Kidney (tissue), 14 donors: ENCODE measurements around the gene CYP26A1. TPM values are rescaled to one million over a fixed set of nuclear protein-coding genes. Genes with fewer than 3 reads are reported as not detected.

Experiments
- DNase-seq, 5 donors: peaks; one replicate each; pipeline ENCODE4 v3.0.0-alpha.2; 2013 to 2020
- FAIRE-seq: peaks from 2 replicates; lab custom pipeline; 2012; peaks lifted over from hg19 to GRCh38; lab: Jason Lieb, UNC
- H3K27ac ChIP-seq, 2 donors: one replicate each; pipeline ENCODE4 v1.7.0; 2013; ENCODE audit warnings: low read depth in 2 of 2, low read length in 2 of 2, inconsistent platforms in 1 of 2
- H3K27me3 ChIP-seq: one replicate; pipeline ENCODE4 v1.7.1; 2013; ENCODE audit warnings: low read length, inconsistent platforms; ENCODE audit not compliant: control insufficient read depth, insufficient read depth
- H3K36me3 ChIP-seq, 3 donors: one replicate each; pipeline versions ENCODE4 v1.7.0 to v1.7.1; 2013; ENCODE audit warnings: low read length in 3 of 3, control low read depth in 1 of 3, inconsistent platforms in 1 of 3; ENCODE audit not compliant: insufficient read depth in 3 of 3, control insufficient read depth in 2 of 3
- H3K4me1 ChIP-seq, 3 donors: one replicate each; pipeline versions ENCODE4 v1.7.0 to v1.7.1; 2013; ENCODE audit warnings: low read length in 3 of 3, inconsistent platforms in 1 of 3, low read depth in 1 of 3; ENCODE audit not compliant: control insufficient read depth in 2 of 3, insufficient read depth in 2 of 3
- H3K4me3 ChIP-seq, 3 donors: one replicate each; pipeline versions ENCODE4 v1.7.0 to v1.8.1; 2013; ENCODE audit warnings: low read length in 3 of 3, control low read depth in 1 of 3, inconsistent platforms in 1 of 3
- H3K9ac ChIP-seq, 3 donors: one replicate each; pipeline versions ENCODE4 v1.7.0 to v1.7.1; 2013; ENCODE audit warnings: low read length in 3 of 3, control low read depth in 1 of 3, inconsistent platforms in 1 of 3
- H3K9me3 ChIP-seq, 3 donors: one replicate each; pipeline versions ENCODE4 v1.7.0 to v1.7.1; 2013; ENCODE audit warnings: low read length in 3 of 3, control low read depth in 1 of 3, inconsistent platforms in 1 of 3; ENCODE audit not compliant: control insufficient read depth in 2 of 3, insufficient read depth in 1 of 3
- CTCF ChIP-seq: IDR thresholded peaks from 3 replicates; pipeline ENCODE4 v1.5.1; 2012; ENCODE audit warnings: mild to moderate bottlenecking, moderate library complexity, borderline replicate concordance; ENCODE audit not compliant: insufficient read depth; ENCODE audit errors: extremely low read depth
- intact Hi-C: fragments of 100-400 bp; cut with DNase I; formaldehyde crosslinking; loops from one replicate; pipeline ENCODE4 v1.11.1; 2022
- polyA plus RNA-seq: library from polyadenylated mRNA; stranded (reverse); fragments of 350-450 nt; fragmentation: Illumina TruSeq; extraction: RNeasy Lipid Tissue Mini Kit (QIAGEN cat#74804); gene quantifications from one replicate; pipeline ENCODE4 v1.2.3, GENCODE V29; 2014; ENCODE audit warnings: low read depth, low replicate concordance; ENCODE audit not compliant: insufficient read depth
- total RNA-seq: library from RNA; stranded (reverse); fragmentation: NEBNext Ultra II Directional; extraction: Animal tissue kit (Norgen Biotek cat#: 25700); gene quantifications from one replicate; pipeline ENCODE4 v1.2.1, GENCODE V29; 2021
- donor health status: control.
- donor health status: control.
- donor health status: control.
- donor health status: control.
- donor health status: control.
- donor health status: DM: yes; HTN: yes; CAD: no.
- donor health status: Normal renal cell carcinoma (clear cell type).

Gene CYP26A1
- total and polyA plus RNA-seq, 2 donors from 2014 or later, result 0.22 TPM; not detected in 1

GRCh38 chr10:93087846-93088245, 14.2 kb downstream of the CYP26A1 start:
- Histone ChIP-seq H3K27me3 (no peaks in the 10 kb centered on the region), H3K36me3 (no peaks in the 10 kb centered on the region), H3K9me3 (no peaks in the 10 kb centered on the region), H3K9ac (no peak overlapping the region), H3K27ac (no peak overlapping the region), H3K4me3 (no peak overlapping the region), H3K4me1 (no peaks in the 10 kb centered on the region)
- intact Hi-C loops, result no loop called here
- FAIRE-seq (no peak), DNase-seq (no peak)
- TF ChIP-seq CTCF, result no peak

GRCh38 chr10:93088466-93088865, 14.8 kb downstream of the CYP26A1 start:
- Histone ChIP-seq H3K9me3 (no peaks in the 10 kb centered on the region), H3K9ac (no peak overlapping the region), H3K4me1 (no peaks in the 10 kb centered on the region), H3K27me3 (no peaks in the 10 kb centered on the region), H3K36me3 (no peaks in the 10 kb centered on the region), H3K4me3 (no peak overlapping the region), H3K27ac (no peak overlapping the region)
- DNase-seq (no peak), FAIRE-seq (no peak)
- intact Hi-C loops, result no loop called here
- no peak for TF ChIP-seq CTCF

- DNase-seq (no peak), FAIRE-seq (no peak)
- H3K4me3 ChIP-seq, result no peak overlapping the region
- H3K27ac ChIP-seq, result no peak overlapping the region
- H3K9ac ChIP-seq, result no peak overlapping the region
- intact Hi-C loops, result no loop called here
- H3K27me3 ChIP-seq, result no peaks in the 10 kb centered on the region
- no peak for TF ChIP-seq CTCF
- H3K36me3 ChIP-seq, result no peaks in the 10 kb centered on the region
- no peaks in the 10 kb centered on the region for H3K4me1 ChIP-seq
- H3K9me3 ChIP-seq, result no peaks in the 10 kb centered on the region
Measured at GRCh38 chr10:93090619-93091018, 16.9 kb downstream of the CYP26A1 start.

GRCh38 chr10:93091960-93092359, 18.3 kb downstream of the CYP26A1 start:
- FAIRE-seq (no peak), DNase-seq (no peak)
- no peaks in the 10 kb centered on the region for H3K36me3 ChIP-seq
- no peak overlapping the region for H3K4me3 ChIP-seq
- H3K27me3 ChIP-seq, result no peaks in the 10 kb centered on the region
- no peaks in the 10 kb centered on the region for H3K9me3 ChIP-seq
- H3K9ac ChIP-seq, result no peak overlapping the region
- intact Hi-C loops, result no loop called here
- TF ChIP-seq CTCF, result no peak
- no peak overlapping the region for H3K27ac ChIP-seq
- H3K4me1 ChIP-seq, result no peaks in the 10 kb centered on the region
